ENCODE data around the gene PCSK7.

The PCSK7 gene

DNA sequence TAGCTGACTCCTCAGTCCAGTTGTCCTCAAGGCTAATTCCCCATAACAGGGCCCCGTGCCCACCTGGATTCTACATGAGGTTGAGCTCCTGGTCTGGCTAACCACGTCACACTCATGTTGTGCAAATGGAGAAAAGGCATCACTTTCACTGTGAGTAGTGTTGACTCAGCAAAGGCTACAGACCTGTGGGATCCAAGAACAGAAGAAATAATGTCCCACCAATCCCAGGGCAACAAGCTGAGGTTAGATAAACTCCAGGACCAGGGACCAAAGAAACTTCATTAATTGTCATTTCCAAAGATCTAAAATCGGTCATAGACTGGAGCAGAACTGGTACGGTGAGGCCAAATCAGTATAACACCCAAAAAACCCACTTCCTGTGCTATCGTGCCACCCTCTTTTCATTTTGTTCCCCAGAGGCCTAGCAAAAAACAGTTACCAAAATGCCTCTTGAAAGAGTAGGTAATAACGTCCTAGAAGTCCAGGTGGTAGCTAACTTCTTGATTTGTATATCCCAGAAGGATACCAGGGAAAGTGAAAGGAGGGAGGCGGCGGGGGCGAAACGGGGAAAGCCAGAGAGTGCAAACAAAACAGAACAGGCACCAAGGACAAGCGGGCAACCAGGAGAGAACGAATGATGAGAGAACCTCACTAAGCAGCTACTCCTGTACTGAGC lies 1.4 kb downstream of the PCSK7 start:
- DNase-seq, result no peak

- no peak for DNase-seq
These were observed 2.0 kb downstream of the PCSK7 start for GRCh38 chr11:117229931-117230285.

DNA sequence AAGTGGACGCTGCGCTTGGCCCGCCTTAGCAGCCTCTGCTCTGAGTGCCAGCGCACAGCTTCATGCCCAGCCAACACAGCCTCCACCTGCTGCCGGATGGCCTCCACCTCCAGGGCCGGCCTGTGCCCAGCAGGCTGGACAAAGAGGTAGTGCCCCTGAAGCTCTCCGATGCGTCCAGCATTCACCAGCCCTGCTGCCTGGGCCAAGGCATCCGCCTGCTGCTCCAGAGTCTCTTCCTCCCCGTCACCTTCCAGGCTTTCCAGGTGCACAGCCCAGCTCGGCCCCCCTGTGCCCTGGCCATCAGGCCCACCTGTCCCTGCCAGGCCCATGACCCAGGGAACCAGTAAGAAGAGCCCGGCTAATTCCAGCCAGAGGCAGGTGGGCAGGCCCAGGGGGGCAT lies 2.5 kb downstream of the PCSK7 start:
- no peak for DNase-seq

DNA sequence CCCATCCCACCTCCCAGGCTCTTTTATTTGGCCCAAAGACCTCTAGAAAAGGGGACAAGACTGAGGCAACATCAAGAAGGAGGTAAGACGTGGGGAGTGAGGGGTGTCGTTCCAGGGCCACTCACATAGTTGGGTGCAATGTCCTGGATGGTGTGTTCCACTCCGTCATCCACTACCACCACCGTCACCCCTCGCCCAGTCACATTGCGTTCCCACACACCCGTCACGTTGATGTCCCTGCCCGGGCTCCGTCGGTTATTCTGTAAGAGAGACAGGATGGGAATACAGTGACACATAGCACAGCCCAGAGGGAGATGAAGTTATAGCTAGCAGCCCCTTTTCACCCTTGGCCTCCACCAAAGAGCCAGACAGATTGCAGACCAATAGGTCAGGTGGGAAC lies 3.8 kb downstream of the PCSK7 start:
- no peak for DNase-seq

GRCh38 chr11:117226388-117227385 lies 5.2 kb downstream of the PCSK7 start:
- peak; percentile 59 for DNase-seq

DNA sequence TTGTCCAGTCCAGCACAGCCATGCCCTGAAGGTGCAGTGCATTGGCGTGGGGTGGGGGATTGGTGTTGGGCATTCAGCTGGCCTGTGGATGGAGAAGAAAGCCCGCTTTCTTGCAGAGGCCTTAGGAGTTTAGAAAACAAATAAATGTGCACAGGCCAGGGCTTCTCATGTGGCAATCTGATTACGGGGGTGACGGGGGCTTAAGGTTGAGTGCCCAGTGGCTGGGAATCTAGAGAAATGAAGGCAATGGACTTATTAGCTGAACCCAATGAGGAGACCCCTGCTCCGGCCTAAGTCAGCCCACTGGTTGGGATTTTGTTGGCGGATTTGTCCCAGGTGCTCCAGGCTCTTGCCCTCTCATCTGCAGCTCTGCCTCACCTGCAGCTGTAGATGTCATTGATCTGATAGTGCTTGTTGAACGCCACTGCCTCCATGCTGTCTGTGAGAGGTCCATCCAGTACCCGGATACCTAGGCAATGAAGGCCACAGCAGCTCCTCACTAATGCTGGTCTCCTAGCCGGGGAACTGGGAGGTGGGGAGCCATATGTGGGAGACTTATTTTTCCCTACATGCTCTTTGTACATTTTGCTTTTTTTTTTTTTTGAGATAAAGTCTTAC lies 6.2 kb downstream of the PCSK7 start:
- DNase-seq, result no peak

- DNase-seq, result no peak
These were observed 7.9 kb downstream of the PCSK7 start for GRCh38 chr11:117223741-117224689.

DNA sequence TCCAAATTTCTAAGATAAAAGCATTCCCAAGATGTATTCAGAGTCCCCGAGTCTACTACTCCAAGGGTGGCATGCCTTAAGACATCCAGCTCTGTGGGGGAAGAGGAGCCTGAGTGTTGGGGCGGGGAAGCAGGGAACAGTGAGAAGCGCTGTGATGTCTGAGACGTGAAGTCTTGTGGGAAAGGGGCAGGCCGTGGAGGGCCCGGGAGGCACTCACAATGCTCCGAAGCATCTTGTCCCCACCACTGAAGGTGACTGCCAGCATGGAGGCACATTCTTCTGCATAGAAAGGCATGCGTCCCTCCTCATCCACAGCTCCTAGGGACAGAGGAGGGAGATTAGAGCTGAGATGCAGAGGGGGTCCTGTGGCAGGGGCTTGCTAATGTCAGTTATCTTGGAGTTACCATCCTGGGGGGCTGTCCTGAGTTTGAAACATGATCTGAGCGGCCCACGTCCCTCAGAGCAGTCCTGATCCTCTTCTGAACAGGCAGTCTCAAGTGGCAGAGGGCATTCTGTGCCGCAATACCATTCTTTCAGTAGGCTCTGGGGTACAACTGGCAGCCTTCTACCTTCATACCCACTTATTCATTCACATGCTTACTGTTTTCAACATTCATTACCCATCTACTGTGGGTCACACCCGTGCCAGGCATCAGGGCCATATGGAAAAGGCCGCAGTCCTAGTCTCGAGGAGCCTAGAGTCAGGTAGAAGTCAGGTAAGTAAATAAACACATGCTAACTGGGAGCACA lies 8.7 kb downstream of the PCSK7 start:
- DNase-seq, result no peak

DNA sequence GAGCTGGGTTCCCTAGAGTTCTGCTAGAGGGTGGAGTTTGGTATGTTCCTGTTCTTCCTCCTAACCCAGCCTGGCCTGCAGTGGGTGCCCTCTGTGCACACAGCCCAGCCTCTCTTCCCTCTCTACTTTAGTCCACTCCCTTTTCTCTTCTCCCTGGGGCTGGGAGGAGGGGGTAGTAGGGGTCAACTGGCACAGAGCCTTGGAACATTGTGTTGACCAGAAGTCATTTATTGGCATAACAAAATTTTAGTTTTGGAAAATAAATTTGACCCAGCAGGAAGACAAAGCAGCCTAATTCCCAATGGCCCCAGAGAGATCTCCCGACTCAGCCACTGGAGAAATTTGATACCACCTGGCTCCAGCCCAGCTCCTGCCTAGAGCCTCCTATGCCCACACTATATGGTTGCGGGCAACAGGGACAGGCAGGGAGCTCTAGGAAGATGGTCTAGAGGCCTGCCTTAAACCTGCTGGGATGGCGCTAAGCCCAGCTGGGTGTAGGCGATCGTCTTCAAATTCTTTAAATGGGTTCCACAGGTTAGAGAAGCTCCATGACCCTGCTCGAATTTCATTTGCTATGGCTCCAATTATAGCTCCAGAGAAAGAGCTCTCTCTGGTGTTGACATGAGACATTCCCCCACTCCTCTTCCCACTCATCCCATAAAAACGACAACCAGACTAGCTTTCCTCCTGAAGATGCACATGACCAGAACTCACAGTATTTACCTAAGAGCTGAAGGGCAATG lies 9.9 kb downstream of the PCSK7 start:
- peak; percentile 43 for DNase-seq

- DNase-seq, result no peak
These were observed 10.7 kb downstream of the PCSK7 start for GRCh38 chr11:117220999-117221774.

DNA sequence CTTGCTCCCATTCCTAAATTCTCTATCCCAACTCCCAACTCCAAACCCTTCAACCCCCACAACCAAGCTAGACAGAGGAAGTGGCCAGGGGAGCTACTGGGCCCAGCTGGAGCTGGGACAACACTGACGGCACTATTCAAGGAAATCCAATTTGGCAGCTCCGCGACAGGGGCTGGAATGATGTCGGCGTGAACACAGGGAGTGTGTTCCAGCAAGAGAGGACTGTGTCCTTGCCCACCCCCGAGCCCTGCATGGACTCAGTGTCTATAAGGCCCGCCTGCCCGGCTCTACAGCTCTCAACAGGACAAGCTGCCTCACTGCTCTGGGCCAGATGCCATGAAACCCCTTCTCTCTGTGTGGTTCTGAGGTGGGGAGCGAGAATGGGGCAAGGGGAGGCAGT lies 11.3 kb downstream of the PCSK7 start:
- no peak for DNase-seq

- DNase-seq, result no peak
These were observed 11.9 kb downstream of the PCSK7 start for GRCh38 chr11:117219995-117220394.

DNA sequence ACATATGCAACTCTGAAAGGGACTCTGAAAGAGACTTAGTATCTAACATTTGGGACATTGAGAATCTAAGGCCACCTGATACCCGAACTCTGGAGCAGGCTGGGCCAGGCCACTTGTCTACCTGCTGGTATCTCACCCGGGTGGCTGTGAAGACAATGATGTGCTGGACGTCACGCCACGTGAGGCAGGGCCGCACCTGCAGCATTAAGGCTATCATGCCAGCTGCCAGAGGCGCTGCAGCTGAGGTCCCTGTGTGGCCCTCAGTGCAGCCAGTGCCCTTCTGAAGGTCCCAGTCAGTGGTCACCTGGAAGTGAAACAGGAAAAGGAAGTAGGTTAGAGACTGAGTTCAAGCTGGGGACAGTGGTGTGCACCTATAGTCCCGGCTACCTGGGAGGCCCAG lies 12.4 kb downstream of the PCSK7 start:
- DNase-seq, result no peak

GRCh38 chr11:117219001-117219400 lies 12.9 kb downstream of the PCSK7 start:
- DNase-seq, result no peak

DNA sequence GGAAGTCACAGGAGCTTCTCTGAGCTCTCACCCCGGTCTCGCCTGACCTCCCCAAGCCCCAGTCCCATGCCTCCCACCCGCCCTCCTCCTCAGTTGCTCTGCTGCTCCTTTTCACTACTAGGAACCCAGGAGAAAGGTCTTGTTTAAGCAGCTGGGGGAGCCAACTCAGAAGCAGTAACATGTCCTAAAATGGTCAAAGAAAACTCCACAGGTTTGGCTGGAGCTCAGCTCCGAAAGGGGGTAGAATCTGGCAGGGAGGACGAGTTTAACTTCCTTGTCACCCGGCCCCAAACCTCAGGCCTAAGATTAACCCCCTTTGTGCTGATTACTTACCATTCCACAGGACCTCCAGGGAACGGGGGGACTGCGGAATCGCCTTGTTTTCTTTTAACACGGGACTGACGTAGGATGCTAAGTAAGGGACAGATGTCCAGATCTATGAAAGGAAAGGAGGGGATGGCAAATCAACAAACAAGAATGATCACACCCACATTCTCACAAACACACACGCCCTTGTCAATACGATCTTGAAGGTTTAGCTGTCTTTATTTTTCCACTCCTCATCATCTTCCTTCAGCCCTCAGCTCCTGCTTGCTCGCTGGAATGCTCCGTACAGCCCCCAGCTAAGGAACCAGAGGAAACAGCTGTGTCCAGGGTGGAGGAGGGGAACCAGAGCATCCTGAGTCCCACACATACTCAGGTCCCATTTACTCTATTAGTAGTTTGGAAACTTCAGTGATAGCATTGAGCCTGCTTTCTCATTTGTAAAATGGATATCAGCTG lies 13.5 kb downstream of the PCSK7 start:
- no peak for DNase-seq

- DNase-seq, result no peak
These were observed 14.5 kb downstream of the PCSK7 start for GRCh38 chr11:117217141-117218084.

DNA sequence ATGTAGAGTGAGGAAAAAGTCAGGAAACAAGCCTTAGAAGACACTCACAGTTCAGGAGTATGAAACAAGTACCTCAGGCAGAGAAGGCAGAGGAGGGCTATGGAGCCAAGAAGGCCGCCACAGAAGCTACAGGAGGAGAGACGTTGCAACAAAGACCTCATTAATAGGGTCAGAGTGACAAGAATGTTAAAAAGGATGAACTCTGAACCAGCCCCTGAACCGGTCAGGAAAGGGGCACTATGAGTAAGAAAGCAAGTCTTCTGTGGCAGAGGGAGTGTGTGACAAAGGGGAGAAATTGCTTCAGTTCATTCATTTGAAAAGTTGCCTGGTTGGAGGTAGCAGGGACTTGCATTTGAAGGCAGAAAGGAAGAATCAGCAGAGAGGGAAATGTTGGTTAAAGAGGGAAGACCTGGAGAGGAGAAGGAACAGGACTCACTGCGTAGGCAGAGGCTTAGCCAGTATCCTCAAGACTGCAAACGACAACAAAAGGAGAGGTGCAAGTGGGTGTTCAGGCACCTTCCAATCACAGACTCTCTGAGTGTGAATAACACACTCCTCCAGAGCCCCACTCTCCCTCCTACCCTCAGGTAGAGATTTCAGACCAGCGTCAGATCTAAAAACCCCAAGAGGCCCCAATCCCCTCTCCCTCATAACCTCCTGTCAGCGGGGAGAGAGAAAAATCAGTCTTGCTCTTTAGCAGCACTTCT lies 17.3 kb downstream of the PCSK7 start:
- no peak for DNase-seq
